GM18505 (cell line): ENCODE measurements around the gene ADRA2A.

ENCODE experiments used
- ATAC-seq: cut with Tn5 transposase; IDR thresholded peaks from one replicate; pipeline ENCODE4 v1.9.1; 2021; ENCODE audit not compliant: unreplicated experiment
- POLR2A ChIP-seq: IDR thresholded peaks from 4 replicates; pipeline ENCODE4 v1.6.1; 2011; ENCODE audit warnings: borderline replicate concordance; ENCODE audit not compliant: insufficient read depth, insufficient read length; ENCODE audit errors: extremely low read depth

The ADRA2A gene

DNA sequence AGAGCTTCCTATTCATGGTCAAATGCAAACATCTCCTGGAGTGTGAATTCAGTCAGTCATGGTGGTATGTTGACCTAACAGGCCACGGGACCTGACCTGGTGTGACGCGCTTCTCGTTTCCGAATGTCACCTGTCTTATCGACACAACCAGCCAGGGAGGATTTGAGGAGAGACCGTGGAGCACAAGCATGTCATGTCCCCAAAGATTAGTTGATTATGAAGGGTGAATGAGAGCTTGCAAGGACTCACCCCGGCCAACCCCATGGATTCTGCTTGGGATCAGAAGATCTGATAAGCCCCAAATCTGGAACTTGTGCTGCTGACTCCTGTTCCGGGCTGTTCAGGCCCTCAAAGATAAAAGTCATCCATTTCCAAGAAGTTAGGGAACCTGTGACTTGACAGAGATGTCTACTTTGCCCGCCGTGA is 10.5 kb downstream of the ADRA2A start:
- TF ChIP-seq POLR2A = no peak
- ATAC-seq = no peak

GRCh38 chr10:111087968-111088505 is 11.2 kb downstream of the ADRA2A start:
- no peak for TF ChIP-seq POLR2A

DNA sequence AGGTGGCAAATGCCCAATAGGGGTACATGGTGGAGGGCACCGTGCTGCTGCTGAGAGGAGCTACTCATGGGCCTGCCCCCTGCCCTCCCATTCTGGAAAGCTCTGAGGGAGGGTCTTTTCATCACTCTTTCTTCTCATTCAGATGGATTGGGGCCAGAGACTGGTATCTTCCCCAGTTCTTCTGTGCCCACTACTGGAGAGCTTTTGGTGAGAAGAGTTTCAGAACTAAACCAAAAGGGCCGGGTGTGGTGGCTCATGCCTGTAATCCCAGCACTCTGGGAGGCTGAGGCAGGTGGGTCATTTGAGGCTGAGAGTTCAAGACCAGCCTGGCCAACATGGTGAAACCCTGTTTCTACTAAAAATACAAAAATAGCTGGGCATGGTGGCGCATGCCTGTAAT is 12.5 kb downstream of the ADRA2A start:
- no peak for ATAC-seq
- no peak for TF ChIP-seq POLR2A

More at GRCh38 chr10:111087968-111088505, 11.2 kb downstream of the ADRA2A start:
- ATAC-seq = no peak

GRCh38 chr10:111091833-111092232 is 15.0 kb downstream of the ADRA2A start:
- ATAC-seq = no peak

GRCh38 chr10:111093741-111094380 is 17.0 kb downstream of the ADRA2A start:
- no peak for TF ChIP-seq POLR2A

More at GRCh38 chr10:111091833-111092232, 15.0 kb downstream of the ADRA2A start:
- no peak for TF ChIP-seq POLR2A

DNA sequence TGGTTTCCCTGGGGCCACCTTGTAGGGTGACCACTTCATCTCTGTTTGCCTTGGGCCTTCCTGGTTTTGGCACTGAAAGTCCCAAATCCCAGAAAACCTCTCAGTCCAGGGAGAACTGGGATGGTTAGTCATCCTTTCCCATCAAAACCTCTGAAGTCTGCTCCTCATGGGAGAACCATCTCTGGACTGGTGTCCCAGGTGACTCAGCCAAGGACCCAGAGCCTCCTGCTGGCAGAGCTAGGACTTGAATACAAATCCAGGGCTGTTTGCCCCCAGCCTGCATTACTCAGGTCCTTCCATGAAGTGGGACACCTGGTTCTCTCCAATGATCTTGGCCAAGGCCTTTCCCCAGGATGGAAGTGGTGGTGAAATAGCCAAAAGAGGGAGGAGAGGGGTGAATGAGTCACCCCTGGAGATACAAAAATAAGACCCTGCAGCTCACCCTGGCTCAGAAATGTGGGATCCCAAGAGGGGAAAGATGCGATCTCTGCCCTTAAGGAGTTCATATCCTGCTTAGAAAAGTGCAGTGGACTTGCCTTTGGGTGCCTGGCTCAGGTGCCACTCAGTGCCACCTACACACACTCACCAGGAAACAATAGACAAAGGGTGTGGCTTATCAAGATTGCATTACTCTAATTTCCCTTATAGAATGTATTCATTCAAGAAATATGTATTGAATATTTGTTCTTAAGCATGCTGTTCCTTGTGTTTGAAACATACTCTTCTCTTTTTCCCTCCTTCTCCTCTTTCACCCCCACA is 22.0 kb downstream of the ADRA2A start:
- TF ChIP-seq POLR2A = no peak
- no peak for ATAC-seq

More at GRCh38 chr10:111093741-111094380, 17.0 kb downstream of the ADRA2A start:
- no peak for ATAC-seq

DNA sequence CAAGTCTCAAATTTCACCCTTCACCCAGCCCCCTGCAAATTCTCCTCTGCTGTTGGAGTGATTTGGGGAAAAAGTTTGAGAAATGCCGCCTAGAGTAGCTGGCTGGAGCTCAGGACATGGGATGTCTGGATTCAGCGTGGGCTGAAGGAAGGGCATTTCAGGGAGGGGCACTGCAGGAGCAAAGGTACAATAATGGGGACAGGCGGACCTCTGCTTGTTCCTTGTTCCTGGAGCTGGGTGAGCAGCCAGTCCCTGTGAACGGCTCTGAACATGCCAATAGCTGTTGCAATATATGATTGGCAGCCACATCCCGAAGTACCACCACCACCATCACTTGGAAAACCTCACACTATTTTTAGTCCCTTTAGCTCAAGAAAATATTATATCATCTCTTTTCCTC is 23.4 kb downstream of the ADRA2A start:
- ATAC-seq = no peak
- TF ChIP-seq POLR2A = no peak

- TF ChIP-seq POLR2A = no peak
- ATAC-seq = no peak
Observed at GRCh38 chr10:111101796-111102195, 25.0 kb downstream of the ADRA2A start.

DNA sequence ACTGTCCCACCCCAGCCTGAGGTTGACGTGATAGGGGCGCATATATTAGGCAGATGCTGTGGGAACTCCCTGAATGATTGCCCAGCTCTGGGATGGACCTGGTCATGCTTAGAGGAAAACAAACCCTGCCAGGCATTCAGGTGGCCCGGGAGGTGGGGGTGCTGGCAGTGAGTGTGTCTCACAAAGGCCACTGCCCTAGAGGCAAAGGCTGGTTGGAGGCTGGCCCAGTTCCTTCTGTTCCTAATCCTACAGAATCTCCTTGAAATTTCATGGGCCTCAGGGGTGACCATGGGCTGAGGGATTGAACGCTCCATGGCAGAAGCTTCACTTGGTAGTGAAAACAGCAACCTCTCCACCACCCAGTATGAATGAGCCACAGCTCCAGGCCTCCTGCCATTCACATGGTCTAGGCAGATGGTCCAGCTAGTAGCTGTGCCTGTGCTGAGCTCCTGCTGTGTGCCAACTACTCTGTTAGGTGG is 25.6 kb downstream of the ADRA2A start:
- no peak for ATAC-seq
- no peak for TF ChIP-seq POLR2A

DNA sequence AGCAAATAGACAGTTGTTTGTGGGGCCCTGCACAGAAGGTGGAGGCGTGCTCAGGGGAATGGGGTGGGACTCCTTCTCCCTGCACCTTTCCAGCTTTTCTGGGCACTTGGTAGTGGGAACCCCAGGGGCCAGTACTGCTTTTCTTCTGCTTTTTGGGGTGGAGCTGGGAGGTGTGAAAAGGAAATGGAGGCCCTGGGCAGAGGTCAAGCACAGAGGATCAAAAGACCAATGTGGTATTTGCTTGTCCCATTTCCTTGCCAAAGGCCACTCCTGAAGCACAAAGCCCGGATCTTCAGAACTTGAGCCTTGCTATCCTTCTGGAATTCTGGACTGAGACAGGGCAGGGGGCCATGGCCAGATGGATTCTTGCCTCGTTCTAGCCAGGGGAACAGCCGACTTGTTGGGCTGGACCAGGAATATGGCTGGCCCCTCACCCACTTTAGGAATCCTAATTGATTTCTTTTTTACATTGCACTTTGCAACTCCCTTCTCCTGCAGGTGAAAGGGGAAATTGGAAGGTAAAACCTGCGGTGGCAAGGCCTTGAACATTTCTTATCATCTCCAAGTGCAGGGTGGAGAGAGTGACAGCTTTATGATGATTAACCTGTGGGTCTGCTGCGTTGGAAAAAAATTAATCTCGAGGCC is 26.5 kb downstream of the ADRA2A start:
- ATAC-seq = no peak
- no peak for TF ChIP-seq POLR2A

DNA sequence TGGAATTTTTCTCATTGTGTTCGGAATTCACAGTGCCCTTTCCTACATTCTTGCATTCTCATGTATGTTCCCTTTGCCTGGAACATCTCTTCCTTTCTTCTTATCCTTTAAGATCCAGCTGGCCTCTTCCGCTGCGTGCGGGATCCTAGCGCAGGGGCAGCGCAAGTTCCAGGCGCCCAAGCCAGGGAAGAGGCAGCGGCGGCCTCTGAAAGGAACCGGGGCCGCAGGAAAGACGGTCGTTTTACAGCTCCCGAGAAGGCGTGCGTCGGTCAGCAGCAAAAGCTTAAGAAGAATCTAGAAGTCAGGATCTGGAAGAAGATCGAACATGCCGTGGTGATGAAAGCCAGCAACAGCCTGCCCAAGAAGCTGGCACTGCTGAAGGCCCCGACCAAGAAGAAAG is 28.0 kb downstream of the ADRA2A start:
- no peak for ATAC-seq
- TF ChIP-seq POLR2A = no peak

DNA sequence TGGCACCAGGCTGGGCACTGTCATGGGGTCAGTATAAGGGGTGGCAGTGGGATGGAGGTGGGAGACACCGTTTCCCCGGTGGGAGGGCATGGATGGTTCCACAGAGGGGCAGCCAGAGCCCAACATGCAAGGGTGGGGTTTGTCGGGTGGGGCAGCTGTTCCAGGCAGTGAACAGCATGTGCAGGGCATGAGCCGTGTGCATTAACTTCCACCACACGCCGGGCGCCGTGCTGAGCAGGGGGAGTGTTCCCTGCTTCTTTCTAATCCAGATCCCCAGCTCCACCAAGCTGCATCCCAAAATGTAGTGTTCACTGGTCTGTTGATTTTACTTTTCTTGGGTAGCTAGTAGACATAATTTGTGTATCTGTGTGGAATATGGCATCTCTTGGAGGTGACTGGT is 29.3 kb downstream of the ADRA2A start:
- ATAC-seq = no peak
- TF ChIP-seq POLR2A = no peak

DNA sequence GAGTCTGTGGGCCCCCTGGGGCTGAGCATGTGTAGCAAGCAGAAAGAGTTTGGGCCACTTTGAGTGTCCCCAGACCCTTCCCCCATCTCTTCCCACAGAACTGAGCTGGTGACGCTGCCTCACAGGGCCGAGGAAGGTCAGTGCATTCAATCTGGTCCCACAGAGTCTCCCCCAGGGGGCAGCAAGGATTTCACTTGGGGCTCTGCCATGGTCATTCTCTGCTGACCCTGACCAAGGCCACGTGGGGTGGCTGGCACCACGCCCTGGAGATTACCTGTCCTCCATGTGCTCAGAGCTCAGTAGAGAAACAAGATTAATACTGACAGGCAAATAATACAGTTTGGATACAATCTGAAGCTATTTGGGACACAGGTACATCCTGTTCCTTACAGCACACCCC is 30.2 kb downstream of the ADRA2A start:
- no peak for ATAC-seq

DNA sequence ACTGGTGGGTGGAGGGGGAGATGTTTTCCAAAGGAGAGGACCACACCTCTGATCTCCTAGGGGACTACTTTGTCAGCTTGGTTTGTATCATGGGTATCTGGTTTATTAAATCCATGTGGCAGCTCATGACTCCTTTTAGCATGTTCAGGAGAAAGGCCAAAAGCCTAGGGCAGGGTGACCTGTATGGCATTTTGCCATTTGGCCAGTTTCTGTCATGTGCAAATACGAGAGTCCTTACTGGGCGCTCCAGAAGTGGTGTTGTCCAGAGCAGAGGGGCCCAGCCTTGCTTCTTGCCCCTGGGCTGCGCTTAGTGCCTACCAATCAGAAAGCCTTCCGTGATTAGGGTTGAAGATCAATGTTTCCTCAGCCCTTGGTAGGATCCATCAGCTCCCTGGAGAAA is 31.0 kb downstream of the ADRA2A start:
- no peak for TF ChIP-seq POLR2A
- ATAC-seq = no peak

More for the DNA sequence above, 30.2 kb downstream of the ADRA2A start:
- no peak for TF ChIP-seq POLR2A

GRCh38 chr10:111108441-111108840 is 31.6 kb downstream of the ADRA2A start:
- ATAC-seq = no peak
- TF ChIP-seq POLR2A = no peak
